SH-SY5Y (cell line): ENCODE results near the gene ANAPC16.

Source experiments
- GATA2 ChIP-seq: IDR thresholded peaks from 2 replicates; pipeline ENCODE4 v1.6.1; 2011; ENCODE audit warnings: mild to moderate bottlenecking, low read depth, low read length
- GATA3 ChIP-seq: IDR thresholded peaks from 2 replicates; pipeline ENCODE4 v1.6.1; 2011; ENCODE audit warnings: low read depth, mild to moderate bottlenecking, low read length, moderate library complexity

DNA sequence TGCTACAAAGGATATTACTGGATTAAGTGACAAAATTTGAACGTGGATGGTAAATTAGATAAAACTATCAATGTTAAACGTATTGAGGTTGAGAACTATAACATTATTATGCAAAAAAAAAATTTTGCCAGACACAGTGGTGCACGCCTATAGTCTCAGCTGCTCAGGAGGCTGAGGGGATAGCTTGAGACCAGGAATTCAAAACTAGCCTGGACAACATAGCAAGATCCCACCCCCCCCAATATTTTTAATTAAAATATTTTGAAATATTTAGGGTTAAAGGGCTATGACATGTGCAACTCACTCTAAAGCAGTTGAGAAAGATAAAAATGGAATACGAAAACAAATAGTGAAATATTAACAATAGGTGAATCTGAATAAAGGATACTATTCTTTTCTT lies 45.1 kb upstream of the ANAPC16 start:
- no peak for TF ChIP-seq GATA2
- TF ChIP-seq GATA3 = no peak
